Central memory CD8-positive, alpha-beta T cell (primary cell): ENCODE results near the gene MMS22L.

Experiments used
- ATAC-seq: fragments of 150-1000 bp; cut with Tn5 transposase; replicated peaks from 2 replicates; pipeline ENCODE4 v1.10.0; 2022; ENCODE audit warnings: mild to moderate bottlenecking, moderate FRiP score, moderate number of reproducible peaks; ENCODE audit not compliant: poor library complexity, severe bottlenecking; ENCODE audit errors: extremely low read depth
- DNase-seq, 2 donors: peaks; one replicate each; pipeline ENCODE4 v3.0.0; 2021; ENCODE audit warnings: low spot score in 2 of 2
- H3K27ac Mint-ChIP-seq: one replicate; pipeline ENCODE4 v1.8.0; 2022; ENCODE audit warnings: low read depth, mild to moderate bottlenecking, moderate library complexity, mixed read lengths
- H3K27me3 Mint-ChIP-seq: one replicate; pipeline ENCODE4 v1.8.0; 2022; ENCODE audit warnings: mixed read lengths
- H3K36me3 Mint-ChIP-seq: one replicate; pipeline ENCODE4 v1.8.0; 2022; ENCODE audit warnings: mild to moderate bottlenecking, moderate library complexity, mixed read lengths; ENCODE audit not compliant: insufficient read depth
- H3K4me1 Mint-ChIP-seq: one replicate; pipeline ENCODE4 v1.8.0; 2022; ENCODE audit warnings: mixed read lengths
- H3K4me3 Mint-ChIP-seq: one replicate; pipeline ENCODE4 v1.8.0; 2022; ENCODE audit warnings: mild to moderate bottlenecking, moderate library complexity, mixed read lengths
- H3K9me3 Mint-ChIP-seq: one replicate; pipeline ENCODE4 v1.8.0; 2022; ENCODE audit warnings: mixed read lengths

The MMS22L gene

GRCh38 chr6:97291896-97292295, 8.9 kb upstream of the MMS22L start:
- Mint-ChIP-seq H3K4me3 (no peak overlapping the region), H3K27me3 (peaks cover 35% of the 10 kb centered on the region), H3K36me3 (no peaks in the 10 kb centered on the region), H3K9me3 (no peaks in the 10 kb centered on the region), H3K27ac (no peak overlapping the region), H3K4me1 (peaks cover 8% of the 10 kb centered on the region)
- ATAC-seq (no peak), DNase-seq (no peak)

GRCh38 chr6:97289332-97289731, 6.3 kb upstream of the MMS22L start:
- H3K36me3 Mint-ChIP-seq = no peaks in the 10 kb centered on the region
- no peaks in the 10 kb centered on the region for H3K9me3 Mint-ChIP-seq
- H3K4me1 Mint-ChIP-seq = peaks cover 3% of the 10 kb centered on the region
- H3K27me3 Mint-ChIP-seq = peaks cover 9% of the 10 kb centered on the region
- DNase-seq = no peak
- H3K27ac Mint-ChIP-seq = no peak overlapping the region
- H3K4me3 Mint-ChIP-seq = no peak overlapping the region
- no peak for ATAC-seq

- no peak for ATAC-seq
- H3K4me3 Mint-ChIP-seq = no peak overlapping the region
- H3K4me1 Mint-ChIP-seq = no peaks in the 10 kb centered on the region
- no peak for DNase-seq
- no peak overlapping the region for H3K27ac Mint-ChIP-seq
- no peaks in the 10 kb centered on the region for H3K27me3 Mint-ChIP-seq
- H3K9me3 Mint-ChIP-seq = no peaks in the 10 kb centered on the region
- H3K36me3 Mint-ChIP-seq = peaks cover 5% of the 10 kb centered on the region
Observed at GRCh38 chr6:97288188-97288587, 5.2 kb upstream of the MMS22L start.

GRCh38 chr6:97282238-97282725, 734 bp downstream of the MMS22L start:
- DNase-seq (no peak), ATAC-seq (no peak)
- H3K9me3 Mint-ChIP-seq = no peaks in the 10 kb centered on the region
- peak overlapping the region; percentile 69 for H3K27ac Mint-ChIP-seq
- no peaks in the 10 kb centered on the region for H3K27me3 Mint-ChIP-seq
- H3K36me3 Mint-ChIP-seq = peaks cover 20% of the 10 kb centered on the region
- peak overlapping the region; percentile 93 for H3K4me3 Mint-ChIP-seq
- H3K4me1 Mint-ChIP-seq = peaks cover 10% of the 10 kb centered on the region

GRCh38 chr6:97280766-97281165, 2.2 kb downstream of the MMS22L start:
- DNase-seq (no peak), ATAC-seq (no peak)
- H3K36me3 Mint-ChIP-seq = peaks cover 23% of the 10 kb centered on the region
- H3K9me3 Mint-ChIP-seq = no peaks in the 10 kb centered on the region
- no peaks in the 10 kb centered on the region for H3K27me3 Mint-ChIP-seq
- H3K4me3 Mint-ChIP-seq = no peak overlapping the region
- peaks cover 11% of the 10 kb centered on the region for H3K4me1 Mint-ChIP-seq
- H3K27ac Mint-ChIP-seq = no peak overlapping the region

DNA sequence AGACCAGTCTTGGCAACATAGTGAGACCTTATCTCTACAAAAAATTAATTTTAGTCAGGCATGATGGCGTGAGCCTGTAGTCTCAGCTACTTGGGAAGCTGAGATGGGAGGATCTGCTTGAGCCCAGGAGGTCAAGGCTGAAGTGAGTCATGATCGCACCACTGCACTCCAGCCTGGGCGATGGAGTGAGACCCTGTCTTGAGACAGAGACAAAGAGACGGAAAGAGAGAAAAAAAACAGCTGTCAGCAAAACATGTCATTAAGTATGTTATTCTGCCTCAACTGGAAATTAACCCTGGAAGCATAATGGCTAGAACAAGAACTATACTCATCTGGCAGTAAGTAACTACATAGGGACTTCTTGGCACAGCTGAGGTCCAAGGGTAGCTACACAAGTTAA, 7.2 kb downstream of the MMS22L start:
- peaks cover 17% of the 10 kb centered on the region for H3K36me3 Mint-ChIP-seq
- no peak overlapping the region for H3K27ac Mint-ChIP-seq
- H3K4me3 Mint-ChIP-seq = no peak overlapping the region
- H3K9me3 Mint-ChIP-seq = no peaks in the 10 kb centered on the region
- H3K27me3 Mint-ChIP-seq = no peaks in the 10 kb centered on the region
- ATAC-seq (no peak), DNase-seq (no peak)
- peaks cover 15% of the 10 kb centered on the region for H3K4me1 Mint-ChIP-seq

DNA sequence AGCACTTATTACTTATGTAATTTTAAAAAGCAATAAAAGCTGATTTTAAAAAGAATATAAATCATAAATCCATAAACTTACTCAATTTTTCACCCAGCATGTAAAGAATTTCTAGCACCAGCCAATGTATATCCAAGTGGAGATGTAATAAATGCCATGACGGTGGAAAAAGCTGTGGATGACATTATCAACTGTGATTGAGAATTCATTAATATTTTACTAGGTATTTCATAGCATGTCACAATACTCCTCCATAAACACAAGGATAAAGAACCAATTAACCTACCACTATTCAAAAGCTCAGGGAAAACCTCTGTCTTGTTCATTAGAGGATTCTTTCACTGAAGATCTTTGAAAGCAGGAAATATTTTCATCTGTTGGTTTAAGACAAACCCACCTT, 13.2 kb downstream of the MMS22L start:
- H3K9me3 Mint-ChIP-seq = no peaks in the 10 kb centered on the region
- no peak for DNase-seq
- no peak overlapping the region for H3K4me3 Mint-ChIP-seq
- peaks cover 26% of the 10 kb centered on the region for H3K36me3 Mint-ChIP-seq
- H3K27ac Mint-ChIP-seq = no peak overlapping the region
- ATAC-seq = no peak
- H3K27me3 Mint-ChIP-seq = no peaks in the 10 kb centered on the region
- peaks cover 4% of the 10 kb centered on the region for H3K4me1 Mint-ChIP-seq

- H3K4me1 Mint-ChIP-seq = no peaks in the 10 kb centered on the region
Observed at GRCh38 chr6:97262676-97263075, 20.3 kb downstream of the MMS22L start.

DNA sequence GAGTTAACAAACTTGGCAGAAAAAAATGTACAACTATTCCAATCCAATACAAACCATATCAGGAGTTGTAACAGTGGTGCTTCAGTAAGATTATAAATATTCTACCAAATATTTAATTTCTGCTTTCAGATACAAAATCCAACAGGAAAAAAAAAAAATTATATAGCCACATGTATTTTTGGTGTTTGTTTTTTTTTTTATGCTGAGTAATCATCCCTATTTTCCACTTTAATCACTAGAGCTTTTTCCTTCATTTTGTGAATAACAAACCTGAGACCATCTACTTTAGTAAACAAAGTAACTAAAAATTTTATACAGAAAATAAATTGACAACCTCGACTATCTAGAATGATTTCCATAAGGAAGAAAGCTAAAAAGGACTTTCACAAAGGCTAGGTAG, 36.2 kb downstream of the MMS22L start:
- ATAC-seq (no peak), DNase-seq (no peak)
- H3K36me3 Mint-ChIP-seq = peaks cover 3% of the 10 kb centered on the region
- H3K27me3 Mint-ChIP-seq = no peaks in the 10 kb centered on the region
- no peak overlapping the region for H3K27ac Mint-ChIP-seq
- H3K9me3 Mint-ChIP-seq = no peaks in the 10 kb centered on the region
- H3K4me1 Mint-ChIP-seq = no peaks in the 10 kb centered on the region
- H3K4me3 Mint-ChIP-seq = no peak overlapping the region

More at GRCh38 chr6:97262676-97263075, 20.3 kb downstream of the MMS22L start:
- Mint-ChIP-seq H3K4me3 (no peak overlapping the region), H3K27me3 (no peaks in the 10 kb centered on the region), H3K9me3 (no peaks in the 10 kb centered on the region), H3K27ac (no peak overlapping the region), H3K36me3 (peaks cover 28% of the 10 kb centered on the region)
- ATAC-seq = no peak
- no peak for DNase-seq

GRCh38 chr6:97240222-97240621, 42.8 kb downstream of the MMS22L start:
- no peaks in the 10 kb centered on the region for H3K4me1 Mint-ChIP-seq
- no peak for ATAC-seq

GRCh38 chr6:97231911-97232310, 51.1 kb downstream of the MMS22L start:
- ATAC-seq = no peak
- H3K36me3 Mint-ChIP-seq = peaks cover 11% of the 10 kb centered on the region
- DNase-seq = no peak
- H3K4me3 Mint-ChIP-seq = no peak overlapping the region
- H3K9me3 Mint-ChIP-seq = no peaks in the 10 kb centered on the region
- H3K27ac Mint-ChIP-seq = no peak overlapping the region
- H3K27me3 Mint-ChIP-seq = no peaks in the 10 kb centered on the region
- peaks cover 4% of the 10 kb centered on the region for H3K4me1 Mint-ChIP-seq

More at GRCh38 chr6:97240222-97240621, 42.8 kb downstream of the MMS22L start:
- Mint-ChIP-seq H3K4me3 (no peak overlapping the region), H3K36me3 (peaks cover 4% of the 10 kb centered on the region), H3K27ac (no peak overlapping the region), H3K9me3 (no peaks in the 10 kb centered on the region), H3K27me3 (no peaks in the 10 kb centered on the region)
- no peak for DNase-seq

- Mint-ChIP-seq H3K27ac (no peak overlapping the region), H3K4me3 (no peak overlapping the region), H3K27me3 (no peaks in the 10 kb centered on the region), H3K9me3 (no peaks in the 10 kb centered on the region), H3K36me3 (no peaks in the 10 kb centered on the region), H3K4me1 (no peaks in the 10 kb centered on the region)
- DNase-seq (no peak), ATAC-seq (no peak)
Observed at GRCh38 chr6:97222903-97223302, 60.1 kb downstream of the MMS22L start.

DNA sequence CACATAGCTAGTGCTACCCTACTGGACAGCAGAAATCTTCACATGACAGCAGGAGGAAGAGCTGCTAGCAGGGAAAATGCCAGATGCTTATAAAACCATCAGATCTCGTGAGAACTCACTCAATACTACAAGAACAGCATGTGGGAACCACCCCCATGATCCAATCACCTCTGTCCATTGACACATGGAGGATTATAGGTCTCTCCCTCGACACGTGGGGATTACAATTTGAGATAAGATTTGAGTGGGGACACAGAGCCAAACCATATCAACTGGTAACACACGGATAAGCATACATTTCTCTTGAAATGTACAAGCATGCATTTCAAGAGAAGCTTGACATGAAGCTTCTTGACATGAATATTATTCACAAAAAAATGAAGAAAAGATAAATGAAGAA, 64.1 kb downstream of the MMS22L start:
- Mint-ChIP-seq H3K9me3 (no peaks in the 10 kb centered on the region), H3K27ac (no peak overlapping the region), H3K36me3 (no peaks in the 10 kb centered on the region), H3K4me3 (no peak overlapping the region), H3K4me1 (peaks cover 5% of the 10 kb centered on the region), H3K27me3 (no peaks in the 10 kb centered on the region)
- ATAC-seq (no peak), DNase-seq (no peak)
